GM06990 (cell line): ENCODE results near the gene TSEN34.
A peak's percentile ranks its signal among the peaks of the same experiment; 100 is the strongest.

Experiments used
- DNase-seq: peaks from one replicate; pipeline ENCODE4 v3.0.0-alpha.2; 2011; ENCODE audit not compliant: insufficient read length; ENCODE audit errors: extremely low read depth
- H3K27me3 ChIP-seq: replicated peaks from 2 replicates; pipeline ENCODE4 v1.6.0; 2011; ENCODE audit warnings: low read length; ENCODE audit not compliant: control insufficient read depth, insufficient read depth
- H3K36me3 ChIP-seq: 2 replicates; pipeline ENCODE4 v1.5.1; 2011; ENCODE audit warnings: low read length; ENCODE audit not compliant: control insufficient read depth, insufficient read depth
- H3K4me3 ChIP-seq: replicated peaks from 2 replicates; pipeline ENCODE4 v1.5.1; 2011; ENCODE audit warnings: low read depth, mild to moderate bottlenecking, control low read depth, low read length
- CTCF ChIP-seq: IDR thresholded peaks from 2 replicates; pipeline ENCODE4 v1.5.1; 2011; ENCODE audit warnings: low read length, control low read depth, mild to moderate bottlenecking, inconsistent platforms; ENCODE audit not compliant: insufficient read depth, poor library complexity, severe bottlenecking

The TSEN34 gene

GRCh38 chr19:54158812-54159351 is 32.2 kb upstream of the TSEN34 start:
- H3K36me3 ChIP-seq = peaks cover 27% of the 10 kb centered on the region
- TF ChIP-seq CTCF = no peak
- peak overlapping the region; percentile 91 for H3K4me3 ChIP-seq
- no peak for DNase-seq
- H3K27me3 ChIP-seq = no peaks in the 10 kb centered on the region

GRCh38 chr19:54159352-54160181 is 31.5 kb upstream of the TSEN34 start, which contains the start of gene LENG1:
TSS of gene LENG1 (minus strand) at chr19:54159721. CDS start at chr19:54159695, 26 bp downstream.
- peaks cover 23% of the 10 kb centered on the region for H3K36me3 ChIP-seq
- peak within 1 kb of the TSS; percentile 91 for H3K4me3 ChIP-seq
- no peak for TF ChIP-seq CTCF
- H3K27me3 ChIP-seq = no peaks in the 10 kb centered on the region
- DNase-seq = peak; percentile 95

GRCh38 chr19:54160182-54160811 is 30.8 kb upstream of the TSEN34 start:
- peak overlapping the region; percentile 78 for H3K4me3 ChIP-seq
- H3K27me3 ChIP-seq = no peaks in the 10 kb centered on the region
- no peak for TF ChIP-seq CTCF
- DNase-seq = no peak
- H3K36me3 ChIP-seq = peaks cover 16% of the 10 kb centered on the region

GRCh38 chr19:54160854-54161253 is 30.3 kb upstream of the TSEN34 start:
- H3K4me3 ChIP-seq = peak overlapping the region; percentile 78
- TF ChIP-seq CTCF = no peak
- DNase-seq = no peak
- no peaks in the 10 kb centered on the region for H3K27me3 ChIP-seq
- H3K36me3 ChIP-seq = peaks cover 14% of the 10 kb centered on the region

- no peaks in the 10 kb centered on the region for H3K27me3 ChIP-seq
- peaks cover 3% of the 10 kb centered on the region for H3K36me3 ChIP-seq
- peak; percentile 81 for DNase-seq
- peak overlapping the region; percentile 57 for H3K4me3 ChIP-seq
- TF ChIP-seq CTCF = no peak
Measured at GRCh38 chr19:54162241-54162805, 28.8 kb upstream of the TSEN34 start.
